GM12878 (cell line): ENCODE measurements around the gene VTCN1.

ENCODE experiments used
- ASH2L ChIP-seq: fragments of 300-600, 200-600 bp; sonication (generic); IDR thresholded peaks from 2 replicates; pipeline ENCODE4 v1.6.1; 2017; ENCODE audit warnings: low read depth, mild to moderate bottlenecking, borderline replicate concordance
- GABPA ChIP-seq: IDR thresholded peaks from 2 replicates; pipeline ENCODE4 v1.6.1; 2014; ENCODE audit warnings: antibody characterized with exemption, low read depth, mild to moderate bottlenecking, inconsistent platforms
- HCFC1 ChIP-seq: fragments of 150-350 bp; IDR thresholded peaks from 2 replicates; pipeline ENCODE4 v1.6.1; 2014; ENCODE audit warnings: low read length
- PAX8 ChIP-seq: fragments of 450-650 bp; IDR thresholded peaks from 2 replicates; pipeline ENCODE4 v1.6.1; 2017; ENCODE audit warnings: mild to moderate bottlenecking, moderate library complexity
- POLR2AphosphoS2 ChIP-seq: IDR thresholded peaks from 2 replicates; pipeline ENCODE4 v1.6.1; 2011; ENCODE audit warnings: low read depth, mild to moderate bottlenecking, low read length, improper control_type of control experiment, moderate library complexity
- USF2 ChIP-seq: IDR thresholded peaks from 2 replicates; pipeline ENCODE4 v1.6.1; 2011; ENCODE audit warnings: low read depth, low read length, improper control_type of control experiment, borderline replicate concordance
- YY1 ChIP-seq: IDR thresholded peaks from 2 replicates; pipeline ENCODE4 v1.6.1; 2011; ENCODE audit warnings: low read depth, mild to moderate bottlenecking, low read length
- TF ChIP-seq, protein P1 (sequence below), 3 experiments: IDR thresholded peaks in 2 of 3; conservative IDR thresholded peaks in 1 of 3; 2 replicates each; pipeline ENCODE4 v1.5.1; 2011; ENCODE audit warnings: low read depth in 3 of 3, low read length in 3 of 3, mild to moderate bottlenecking in 3 of 3, control low read depth in 2 of 3, moderate library complexity in 2 of 3, inconsistent platforms in 1 of 3, mixed read lengths in 1 of 3; ENCODE audit not compliant: control insufficient read depth in 2 of 3, insufficient read depth in 1 of 3; ENCODE audit errors: extremely low read depth in 1 of 3
- TF ChIP-seq, protein P2 (sequence below): fragments of 150-350 bp; IDR thresholded peaks from 2 replicates; pipeline ENCODE4 v1.6.1; 2016; ENCODE audit warnings: low read depth, low read length

DNA sequence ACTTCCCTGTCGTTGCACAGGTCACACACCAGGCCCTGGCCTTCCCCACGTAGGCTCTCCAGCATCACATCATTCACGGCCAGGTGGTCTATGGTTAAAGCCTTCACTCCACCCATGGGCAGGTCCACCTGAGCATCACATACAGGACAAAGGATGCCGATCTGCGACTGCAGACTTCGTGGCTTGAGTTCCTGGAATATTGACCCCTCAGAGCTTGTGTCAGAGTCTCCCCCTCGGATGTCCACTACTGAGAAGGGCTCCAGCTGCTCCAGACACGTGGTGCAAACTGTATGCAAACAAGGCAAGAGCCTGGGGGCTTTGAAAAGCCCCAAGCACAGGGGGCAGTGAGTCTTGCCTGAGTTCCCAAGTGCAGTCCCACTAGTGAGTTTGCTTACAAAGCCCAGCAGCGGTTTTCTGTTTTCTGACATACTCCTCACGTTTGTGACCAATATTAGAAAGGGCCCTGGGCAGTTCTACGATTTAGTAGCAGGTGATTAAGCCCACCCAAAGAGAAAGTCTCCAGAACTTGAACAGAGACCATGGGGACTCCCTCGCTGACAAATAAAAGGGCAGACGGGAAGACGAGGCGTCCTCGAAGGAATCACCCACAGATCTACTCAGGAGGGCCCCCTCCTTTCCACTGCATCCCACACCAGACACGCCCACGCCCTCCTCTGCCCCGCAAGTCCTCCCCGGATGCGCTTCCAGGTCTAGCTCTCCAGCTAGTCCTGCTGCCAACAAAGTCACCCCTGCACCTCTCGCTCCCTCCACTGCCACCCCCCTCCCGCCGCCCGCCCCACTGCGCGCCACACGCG, 89.7 kb downstream of the VTCN1 start:
- TF ChIP-seq USF2 (no peak), POLR2AphosphoS2 (no peak), YY1 (no peak), ASH2L (no peak), PAX8 (no peak), GABPA (no peak), HCFC1 (no peak)
- TF ChIP-seq, protein P1, sequence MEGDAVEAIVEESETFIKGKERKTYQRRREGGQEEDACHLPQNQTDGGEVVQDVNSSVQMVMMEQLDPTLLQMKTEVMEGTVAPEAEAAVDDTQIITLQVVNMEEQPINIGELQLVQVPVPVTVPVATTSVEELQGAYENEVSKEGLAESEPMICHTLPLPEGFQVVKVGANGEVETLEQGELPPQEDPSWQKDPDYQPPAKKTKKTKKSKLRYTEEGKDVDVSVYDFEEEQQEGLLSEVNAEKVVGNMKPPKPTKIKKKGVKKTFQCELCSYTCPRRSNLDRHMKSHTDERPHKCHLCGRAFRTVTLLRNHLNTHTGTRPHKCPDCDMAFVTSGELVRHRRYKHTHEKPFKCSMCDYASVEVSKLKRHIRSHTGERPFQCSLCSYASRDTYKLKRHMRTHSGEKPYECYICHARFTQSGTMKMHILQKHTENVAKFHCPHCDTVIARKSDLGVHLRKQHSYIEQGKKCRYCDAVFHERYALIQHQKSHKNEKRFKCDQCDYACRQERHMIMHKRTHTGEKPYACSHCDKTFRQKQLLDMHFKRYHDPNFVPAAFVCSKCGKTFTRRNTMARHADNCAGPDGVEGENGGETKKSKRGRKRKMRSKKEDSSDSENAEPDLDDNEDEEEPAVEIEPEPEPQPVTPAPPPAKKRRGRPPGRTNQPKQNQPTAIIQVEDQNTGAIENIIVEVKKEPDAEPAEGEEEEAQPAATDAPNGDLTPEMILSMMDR (IDR thresholded peaks at IDR 0.05 in 2 of 3, conservative IDR thresholded peaks at IDR 0.05 in 1 of 3; ENCODE audit: control insufficient read depth in 2 of 3, extremely low read depth in 1 of 3, insufficient read depth in 1 of 3, low read depth in 3 of 3, low read length in 3 of 3) = no peak
- TF ChIP-seq, protein P2, sequence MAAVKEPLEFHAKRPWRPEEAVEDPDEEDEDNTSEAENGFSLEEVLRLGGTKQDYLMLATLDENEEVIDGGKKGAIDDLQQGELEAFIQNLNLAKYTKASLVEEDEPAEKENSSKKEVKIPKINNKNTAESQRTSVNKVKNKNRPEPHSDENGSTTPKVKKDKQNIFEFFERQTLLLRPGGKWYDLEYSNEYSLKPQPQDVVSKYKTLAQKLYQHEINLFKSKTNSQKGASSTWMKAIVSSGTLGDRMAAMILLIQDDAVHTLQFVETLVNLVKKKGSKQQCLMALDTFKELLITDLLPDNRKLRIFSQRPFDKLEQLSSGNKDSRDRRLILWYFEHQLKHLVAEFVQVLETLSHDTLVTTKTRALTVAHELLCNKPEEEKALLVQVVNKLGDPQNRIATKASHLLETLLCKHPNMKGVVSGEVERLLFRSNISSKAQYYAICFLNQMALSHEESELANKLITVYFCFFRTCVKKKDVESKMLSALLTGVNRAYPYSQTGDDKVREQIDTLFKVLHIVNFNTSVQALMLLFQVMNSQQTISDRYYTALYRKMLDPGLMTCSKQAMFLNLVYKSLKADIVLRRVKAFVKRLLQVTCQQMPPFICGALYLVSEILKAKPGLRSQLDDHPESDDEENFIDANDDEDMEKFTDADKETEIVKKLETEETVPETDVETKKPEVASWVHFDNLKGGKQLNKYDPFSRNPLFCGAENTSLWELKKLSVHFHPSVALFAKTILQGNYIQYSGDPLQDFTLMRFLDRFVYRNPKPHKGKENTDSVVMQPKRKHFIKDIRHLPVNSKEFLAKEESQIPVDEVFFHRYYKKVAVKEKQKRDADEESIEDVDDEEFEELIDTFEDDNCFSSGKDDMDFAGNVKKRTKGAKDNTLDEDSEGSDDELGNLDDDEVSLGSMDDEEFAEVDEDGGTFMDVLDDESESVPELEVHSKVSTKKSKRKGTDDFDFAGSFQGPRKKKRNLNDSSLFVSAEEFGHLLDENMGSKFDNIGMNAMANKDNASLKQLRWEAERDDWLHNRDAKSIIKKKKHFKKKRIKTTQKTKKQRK = no peak
